Ureter (tissue), 1 donor: ENCODE results near the gene CHERP. TPM values are rescaled to one million over a fixed set of nuclear protein-coding genes. Genes with fewer than 3 reads are reported as not detected.

Source experiments
- DNase-seq: peaks from one replicate; pipeline ENCODE4 v3.0.0-alpha.2; 2020; ENCODE audit warnings: low spot score
- total RNA-seq: library from RNA; stranded (reverse); gene quantifications from one replicate; pipeline ENCODE4 v1.2.4, GENCODE V29; 2023
- donor health status: DM: yes; HTN: yes; CAD: no.

The CHERP gene
- total RNA-seq = 56.9 TPM

GRCh38 chr19:16542045-16542909, at the start of gene CHERP:
TSS of gene CHERP (minus strand) at chr19:16542437. CDS start at chr19:16542378, 59 bp downstream.
- DNase-seq = peak; percentile 93

GRCh38 chr19:16590876-16591802, 48.9 kb upstream of the CHERP start:
- no peak for DNase-seq

GRCh38 chr19:16589917-16590316, 47.7 kb upstream of the CHERP start:
- no peak for DNase-seq

GRCh38 chr19:16588824-16589577, 46.8 kb upstream of the CHERP start:
- DNase-seq = no peak

GRCh38 chr19:16587833-16588823, 45.9 kb upstream of the CHERP start:
- no peak for DNase-seq

GRCh38 chr19:16586991-16587832, 45.0 kb upstream of the CHERP start:
- peak; percentile 76 for DNase-seq

GRCh38 chr19:16586477-16586871, 44.2 kb upstream of the CHERP start:
- no peak for DNase-seq

GRCh38 chr19:16585808-16586476, 43.7 kb upstream of the CHERP start:
- no peak for DNase-seq

- DNase-seq = no peak
Observed at GRCh38 chr19:16585094-16585801, 43.0 kb upstream of the CHERP start.

GRCh38 chr19:16584248-16585093, 42.2 kb upstream of the CHERP start:
- DNase-seq = peak; percentile 82

- DNase-seq = no peak
Observed at GRCh38 chr19:16582486-16583261, 40.4 kb upstream of the CHERP start.

- DNase-seq = no peak
Observed at GRCh38 chr19:16581971-16582343, 39.7 kb upstream of the CHERP start.

GRCh38 chr19:16581145-16581970, 39.1 kb upstream of the CHERP start:
- no peak for DNase-seq

- no peak for DNase-seq
Observed at GRCh38 chr19:16579381-16579780, 37.1 kb upstream of the CHERP start.

GRCh38 chr19:16577531-16577985, 35.3 kb upstream of the CHERP start:
- no peak for DNase-seq
